Liver (tissue), 9 donors: Measurements from ENCODE around the gene ZFP69B. TPM values are rescaled to one million over a fixed set of nuclear protein-coding genes. Genes with fewer than 3 reads are reported as not detected.

Source experiments
- DNase-seq: peaks from one replicate; pipeline ENCODE4 v3.0.0-alpha.2; 2017; ENCODE audit warnings: low spot score
- H3K27ac ChIP-seq, 2 donors: one replicate each; pipeline ENCODE4 v1.7.0; 2013; ENCODE audit warnings: inconsistent platforms in 2 of 2, low read length in 2 of 2, control low read depth in 1 of 2, low read depth in 1 of 2, mild to moderate bottlenecking in 1 of 2
- H3K27me3 ChIP-seq, 4 donors: one replicate each; pipeline versions ENCODE4 v1.6.1 to v1.7.0; 2013; ENCODE audit warnings: low read length in 3 of 4, inconsistent platforms in 1 of 4, mild to moderate bottlenecking in 1 of 4, moderate library complexity in 1 of 4; ENCODE audit not compliant: control insufficient read depth in 4 of 4, insufficient read depth in 4 of 4
- H3K36me3 ChIP-seq, 4 donors: one replicate each; pipeline versions ENCODE4 v1.6.1 to v1.7.0; 2013; ENCODE audit warnings: low read length in 3 of 4, mild to moderate bottlenecking in 3 of 4, low read depth in 1 of 4, moderate library complexity in 1 of 4; ENCODE audit not compliant: control insufficient read depth in 4 of 4, insufficient read depth in 3 of 4
- H3K4me1 ChIP-seq, 4 donors: one replicate each; pipeline versions ENCODE4 v1.6.1 to v1.7.0; 2013; ENCODE audit warnings: low read length in 3 of 4, mild to moderate bottlenecking in 3 of 4, moderate library complexity in 1 of 4; ENCODE audit not compliant: control insufficient read depth in 4 of 4, insufficient read depth in 4 of 4
- H3K4me3 ChIP-seq, 3 donors: one replicate each; pipeline versions ENCODE4 v1.6.1 to v1.7.0; 2013; ENCODE audit warnings: low read length in 3 of 3, control low read depth in 1 of 3, low read depth in 1 of 3, mild to moderate bottlenecking in 1 of 3
- H3K9ac ChIP-seq, 2 donors: one replicate each; pipeline ENCODE4 v1.7.0; 2013; ENCODE audit warnings: low read length in 2 of 2, mild to moderate bottlenecking in 2 of 2, moderate library complexity in 2 of 2, control low read depth in 1 of 2, low read depth in 1 of 2
- H3K9me3 ChIP-seq, 4 donors: one replicate each; pipeline versions ENCODE4 v1.6.1 to v1.7.0; 2013; ENCODE audit warnings: low read length in 3 of 4; ENCODE audit not compliant: control insufficient read depth in 4 of 4
- ATF3 ChIP-seq: IDR thresholded peaks from 2 replicates; pipeline ENCODE4 v1.6.1; 2016; ENCODE audit warnings: antibody characterized with exemption
- CTCF ChIP-seq: fragments of 150-350 bp; IDR thresholded peaks from 2 replicates; pipeline ENCODE4 v1.5.1; 2017; ENCODE audit warnings: improper control_type of control experiment, low read depth, low read length; ENCODE audit not compliant: missing input control
- EGR1 ChIP-seq, 2 donors: IDR thresholded peaks; 2 replicates each; pipeline ENCODE4 v1.6.1; 2016 to 2018; ENCODE audit warnings: antibody characterized with exemption in 2 of 2, low read depth in 2 of 2
- FOXA1 ChIP-seq: IDR thresholded peaks from 2 replicates; pipeline ENCODE4 v1.6.1; 2016; ENCODE audit warnings: antibody characterized with exemption
- FOXA2 ChIP-seq: IDR thresholded peaks from 2 replicates; pipeline ENCODE4 v1.6.1; 2016; ENCODE audit warnings: antibody characterized with exemption
- GABPA ChIP-seq, 2 donors: IDR thresholded peaks in 1 of 2; conservative IDR thresholded peaks in 1 of 2; 2 replicates each; pipeline ENCODE4 v1.6.1; 2016; ENCODE audit warnings: antibody characterized with exemption in 2 of 2, mild to moderate bottlenecking in 1 of 2, moderate library complexity in 1 of 2
- HNF4A ChIP-seq, 2 donors: conservative IDR thresholded peaks; 2 replicates each; pipeline ENCODE4 v1.6.1; 2016; ENCODE audit warnings: antibody characterized with exemption in 2 of 2, mild to moderate bottlenecking in 2 of 2
- HNF4G ChIP-seq: IDR thresholded peaks from 2 replicates; pipeline ENCODE4 v1.6.1; 2016; ENCODE audit warnings: antibody characterized with exemption
- JUND ChIP-seq, 2 donors: IDR thresholded peaks; 2 replicates each; pipeline ENCODE4 v1.6.1; 2016; ENCODE audit warnings: antibody characterized with exemption in 2 of 2
- MAX ChIP-seq: IDR thresholded peaks from 2 replicates; pipeline ENCODE4 v1.6.1; 2016; ENCODE audit warnings: antibody characterized with exemption
- NR2F2 ChIP-seq: IDR thresholded peaks from 2 replicates; pipeline ENCODE4 v1.6.1; 2016; ENCODE audit warnings: antibody characterized with exemption
- RAD21 ChIP-seq, 2 donors: IDR thresholded peaks; 2 replicates each; pipeline ENCODE4 v1.6.1; 2016; ENCODE audit warnings: antibody characterized with exemption in 2 of 2, mild to moderate bottlenecking in 2 of 2
- RXRA ChIP-seq, 2 donors: IDR thresholded peaks; 2 replicates each; pipeline ENCODE4 v1.6.1; 2017 to 2018; ENCODE audit warnings: antibody characterized with exemption in 2 of 2, mild to moderate bottlenecking in 1 of 2
- SP1 ChIP-seq: IDR thresholded peaks from 2 replicates; pipeline ENCODE4 v1.6.1; 2018; ENCODE audit warnings: antibody characterized with exemption, mild to moderate bottlenecking
- TAF1 ChIP-seq: conservative IDR thresholded peaks from 2 replicates; pipeline ENCODE4 v1.6.1; 2016; ENCODE audit warnings: antibody characterized with exemption, mild to moderate bottlenecking
- YY1 ChIP-seq: IDR thresholded peaks from 2 replicates; pipeline ENCODE4 v1.6.1; 2016; ENCODE audit warnings: antibody characterized with exemption, mild to moderate bottlenecking
- ZBTB33 ChIP-seq: IDR thresholded peaks from 2 replicates; pipeline ENCODE4 v1.6.1; 2016; ENCODE audit warnings: antibody characterized with exemption
- WGBS: extraction: QIAGEN DNeasy Blood & Tissue Kit; methylation state at CpG from one replicate; pipeline ENCODE4 v1.1.7; 2013; 5-methylcytosine and 5-hydroxymethylcytosine counted together
- polyA plus RNA-seq, 2 donors: library from polyadenylated mRNA; stranded (reverse) in 1 of 2; unstranded in 1 of 2; fragments of 200-250 nt in 1 of 2; fragments of >200 nt in 1 of 2; fragmentation: Nextera tagmentation in 1 of 2; extraction: Ambion mirVana in 1 of 2; gene quantifications; one replicate each; pipeline versions ENCODE4 v1.2.1 to v1.2.3, GENCODE V29; 2013 to 2015
- total RNA-seq, 2 donors: library from RNA; depleted of rRNA; stranded (reverse); fragments of >200 nt; gene quantifications; one replicate each; pipeline ENCODE4 v1.2.3, GENCODE V29; 2014
- TF ChIP-seq, protein P1 (sequence below): IDR thresholded peaks from 2 replicates; pipeline ENCODE4 v1.6.1; 2016; ENCODE audit warnings: antibody characterized with exemption, mild to moderate bottlenecking
- donor health status: healthy.
- donor health status: healthy.
- donor health status: healthy.
- donor health status: healthy.
- donor health status: healthy.

ZFP69B gene
- total and polyA plus RNA-seq, 4 donors = 0.19 to 0.92 (median 0.62) TPM

GRCh38 chr1:40508375-40509341, 58.4 kb downstream of the ZFP69B start, which contains the start of gene EXO5:
TSS of gene EXO5 (plus strand) at chr1:40508767. CDS start at chr1:40514545, 5,778 bp downstream.
- DNase-seq = peak; percentile 87
- WGBS = under 1% methylated on average over 76 of the region's 76 CpGs
- peaks cover 4 to 13% (median 8%) of the 10 kb centered on the region in 4 donors for H3K9me3 ChIP-seq
- H3K36me3 ChIP-seq = peaks cover 0 to 3% (median 1%) of the 10 kb centered on the region in 4 donors
- peak within 1 kb of the TSS; percentile 54 to 75 for H3K27ac ChIP-seq
- H3K4me3 ChIP-seq = peak within 1 kb of the TSS; percentile 73 to 95 (median 92)
- peak within 1 kb of the TSS; percentile 56 to 79 for H3K9ac ChIP-seq
- H3K27me3 ChIP-seq = no peaks in the 10 kb centered on the region
- peaks cover 0 to 9% (median 3%) of the 10 kb centered on the region in 4 donors for H3K4me1 ChIP-seq
- TF ChIP-seq CTCF = no peak
- TF ChIP-seq, protein P1, sequence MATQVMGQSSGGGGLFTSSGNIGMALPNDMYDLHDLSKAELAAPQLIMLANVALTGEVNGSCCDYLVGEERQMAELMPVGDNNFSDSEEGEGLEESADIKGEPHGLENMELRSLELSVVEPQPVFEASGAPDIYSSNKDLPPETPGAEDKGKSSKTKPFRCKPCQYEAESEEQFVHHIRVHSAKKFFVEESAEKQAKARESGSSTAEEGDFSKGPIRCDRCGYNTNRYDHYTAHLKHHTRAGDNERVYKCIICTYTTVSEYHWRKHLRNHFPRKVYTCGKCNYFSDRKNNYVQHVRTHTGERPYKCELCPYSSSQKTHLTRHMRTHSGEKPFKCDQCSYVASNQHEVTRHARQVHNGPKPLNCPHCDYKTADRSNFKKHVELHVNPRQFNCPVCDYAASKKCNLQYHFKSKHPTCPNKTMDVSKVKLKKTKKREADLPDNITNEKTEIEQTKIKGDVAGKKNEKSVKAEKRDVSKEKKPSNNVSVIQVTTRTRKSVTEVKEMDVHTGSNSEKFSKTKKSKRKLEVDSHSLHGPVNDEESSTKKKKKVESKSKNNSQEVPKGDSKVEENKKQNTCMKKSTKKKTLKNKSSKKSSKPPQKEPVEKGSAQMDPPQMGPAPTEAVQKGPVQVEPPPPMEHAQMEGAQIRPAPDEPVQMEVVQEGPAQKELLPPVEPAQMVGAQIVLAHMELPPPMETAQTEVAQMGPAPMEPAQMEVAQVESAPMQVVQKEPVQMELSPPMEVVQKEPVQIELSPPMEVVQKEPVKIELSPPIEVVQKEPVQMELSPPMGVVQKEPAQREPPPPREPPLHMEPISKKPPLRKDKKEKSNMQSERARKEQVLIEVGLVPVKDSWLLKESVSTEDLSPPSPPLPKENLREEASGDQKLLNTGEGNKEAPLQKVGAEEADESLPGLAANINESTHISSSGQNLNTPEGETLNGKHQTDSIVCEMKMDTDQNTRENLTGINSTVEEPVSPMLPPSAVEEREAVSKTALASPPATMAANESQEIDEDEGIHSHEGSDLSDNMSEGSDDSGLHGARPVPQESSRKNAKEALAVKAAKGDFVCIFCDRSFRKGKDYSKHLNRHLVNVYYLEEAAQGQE = peak; percentile 31
- peak; percentile 46 for TF ChIP-seq MAX
- no peak for TF ChIP-seq ATF3
- no peak for TF ChIP-seq FOXA1
- TF ChIP-seq GABPA (IDR thresholded peaks at IDR 0.05 in 1 of 2, conservative IDR thresholded peaks at IDR 0.05 in 1 of 2) = peak in 1 of 2 donors; percentile 69
- TF ChIP-seq TAF1 = peak; percentile 83
- no peak for TF ChIP-seq EGR1 (IDR thresholded peaks at IDR 0.05; ENCODE audit: low read depth in 2 of 2)
- TF ChIP-seq RXRA (IDR thresholded peaks at IDR 0.05) = peak; percentile 1 to 4
- TF ChIP-seq YY1 = peak; percentile 76
- no peak for TF ChIP-seq NR2F2
- TF ChIP-seq JUND (IDR thresholded peaks at IDR 0.05) = no peak
- TF ChIP-seq HNF4A (conservative IDR thresholded peaks at IDR 0.05) = peak; percentile 18 to 35
- TF ChIP-seq HNF4G = no peak
- peak; percentile 20 to 31 for TF ChIP-seq RAD21 (IDR thresholded peaks at IDR 0.05)
- no peak for TF ChIP-seq FOXA2
- peak; percentile 96 for TF ChIP-seq ZBTB33
- no peak for TF ChIP-seq SP1

Other genes with a start within 250 kb of the ZFP69B start
- gene TMCO2, start 202.5 kb upstream of the ZFP69B start, total RNA-seq = not detected
- gene TMCO2, start 202.5 kb upstream of the ZFP69B start, polyA plus RNA-seq = not detected
- 10 to 100 TPM; 24.4 to 40.1 TPM for gene ZMPSTE24, start 192.2 kb upstream of the ZFP69B start, total RNA-seq
- gene ZMPSTE24, start 192.2 kb upstream of the ZFP69B start, polyA plus RNA-seq = 10 to 100 TPM; 17.3 to 20.8 TPM
- gene COL9A2, start 133.2 kb upstream of the ZFP69B start, total RNA-seq = under 1 TPM; 0.19 to 0.75 TPM
- under 1 TPM; 0.22 to 0.46 TPM for gene COL9A2, start 133.2 kb upstream of the ZFP69B start, polyA plus RNA-seq
- 10 to 100 TPM; 20.0 to 36.8 TPM for gene SMAP2, start 76.7 kb upstream of the ZFP69B start, total RNA-seq
- gene SMAP2, start 76.7 kb upstream of the ZFP69B start, polyA plus RNA-seq = 10 to 100 TPM; 25.5 to 34.1 TPM
- gene ZFP69, start 26.8 kb downstream of the ZFP69B start, total RNA-seq = 1 to 10 TPM; 1.3 to 1.9 TPM
- 1 to 10 TPM in 1 of 2 donors, under 1 TPM in 1; 0.96 to 1.2 TPM for gene ZFP69, start 26.8 kb downstream of the ZFP69B start, polyA plus RNA-seq
- 1 to 10 TPM; 6.6 to 9.2 TPM for gene EXO5, start 58.3 kb downstream of the ZFP69B start, total RNA-seq
- gene EXO5, start 58.3 kb downstream of the ZFP69B start, polyA plus RNA-seq = 1 to 10 TPM; 3.5 to 4.1 TPM
- gene ZNF684, start 81.2 kb downstream of the ZFP69B start, total RNA-seq = 10 to 100 TPM in 1 of 2 donors, 1 to 10 TPM in 1; 8.5 to 17.1 TPM
- gene ZNF684, start 81.2 kb downstream of the ZFP69B start, polyA plus RNA-seq = 10 to 100 TPM in 1 of 2 donors, 1 to 10 TPM in 1; 7.6 to 11.9 TPM
- 1 to 10 TPM; 1.0 to 2.2 TPM for gene RIMS3, start 215.2 kb downstream of the ZFP69B start, total RNA-seq
- under 1 TPM; 0.22 to 0.53 TPM for gene RIMS3, start 215.2 kb downstream of the ZFP69B start, polyA plus RNA-seq
- 10 to 100 TPM; 27.4 to 28.1 TPM for gene NFYC, start 241.2 kb downstream of the ZFP69B start, total RNA-seq
- gene NFYC, start 241.2 kb downstream of the ZFP69B start, polyA plus RNA-seq = 10 to 100 TPM; 18.3 to 26.3 TPM